ENCODE results near the gene NLRC5.

GRCh38 chr16:57062329-57062728 is 73.0 kb downstream of the NLRC5 start:
- TF ChIP-seq, protein P1, sequence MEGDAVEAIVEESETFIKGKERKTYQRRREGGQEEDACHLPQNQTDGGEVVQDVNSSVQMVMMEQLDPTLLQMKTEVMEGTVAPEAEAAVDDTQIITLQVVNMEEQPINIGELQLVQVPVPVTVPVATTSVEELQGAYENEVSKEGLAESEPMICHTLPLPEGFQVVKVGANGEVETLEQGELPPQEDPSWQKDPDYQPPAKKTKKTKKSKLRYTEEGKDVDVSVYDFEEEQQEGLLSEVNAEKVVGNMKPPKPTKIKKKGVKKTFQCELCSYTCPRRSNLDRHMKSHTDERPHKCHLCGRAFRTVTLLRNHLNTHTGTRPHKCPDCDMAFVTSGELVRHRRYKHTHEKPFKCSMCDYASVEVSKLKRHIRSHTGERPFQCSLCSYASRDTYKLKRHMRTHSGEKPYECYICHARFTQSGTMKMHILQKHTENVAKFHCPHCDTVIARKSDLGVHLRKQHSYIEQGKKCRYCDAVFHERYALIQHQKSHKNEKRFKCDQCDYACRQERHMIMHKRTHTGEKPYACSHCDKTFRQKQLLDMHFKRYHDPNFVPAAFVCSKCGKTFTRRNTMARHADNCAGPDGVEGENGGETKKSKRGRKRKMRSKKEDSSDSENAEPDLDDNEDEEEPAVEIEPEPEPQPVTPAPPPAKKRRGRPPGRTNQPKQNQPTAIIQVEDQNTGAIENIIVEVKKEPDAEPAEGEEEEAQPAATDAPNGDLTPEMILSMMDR (IDR thresholded peaks at IDR 0.05; ENCODE audit: low read depth, low read length, poor library complexity, severe bottlenecking), result no peak
- no peak for TF ChIP-seq EZH2phosphoT487 (IDR thresholded peaks at IDR 0.05; ENCODE audit: borderline replicate concordance, low read length)

Data from DOHH2 (cell line).